Epithelial cell of proximal tubule (primary cell): ENCODE data around the gene TRIM16. TPM values are rescaled to one million over a fixed set of nuclear protein-coding genes. Genes with fewer than 3 reads are reported as not detected.

Source experiments
- DNase-seq: peaks from one replicate; pipeline ENCODE4 v3.0.0-alpha.2; 2011; ENCODE audit warnings: low read depth
- H3K4me3 ChIP-seq: 2 replicates; pipeline ENCODE4 v1.5.1; 2011; ENCODE audit warnings: low read depth, mild to moderate bottlenecking, low read length
- CTCF ChIP-seq: conservative IDR thresholded peaks from 2 replicates; pipeline ENCODE4 v1.5.1; 2012; ENCODE audit warnings: low read depth, mild to moderate bottlenecking, low read length
- total RNA-seq: library from RNA; depleted of rRNA; stranded (reverse); fragments of >200 nt; gene quantifications from 2 replicates; pipeline ENCODE4 v1.2.3, GENCODE V29; 2015

The TRIM16 gene
- total RNA-seq, 1 donor from 2014 or later: 25.0 TPM

GRCh38 chr17:15663691-15664090 is 20.4 kb downstream of the TRIM16 start:
- no peak for DNase-seq
- TF ChIP-seq CTCF: no peak

GRCh38 chr17:15663176-15663575 is 20.9 kb downstream of the TRIM16 start:
- TF ChIP-seq CTCF: no peak
- no peak for DNase-seq
- H3K4me3 ChIP-seq: no peak overlapping the region

More at GRCh38 chr17:15663691-15664090, 20.4 kb downstream of the TRIM16 start:
- no peak overlapping the region for H3K4me3 ChIP-seq

GRCh38 chr17:15662681-15663080 is 21.4 kb downstream of the TRIM16 start:
- H3K4me3 ChIP-seq: no peak overlapping the region
- no peak for TF ChIP-seq CTCF
- DNase-seq: no peak

- H3K4me3 ChIP-seq: no peak overlapping the region
- DNase-seq: no peak
- TF ChIP-seq CTCF: no peak
These were observed 24.0 kb downstream of the TRIM16 start for GRCh38 chr17:15660077-15660476.

GRCh38 chr17:15659663-15660062 is 24.4 kb downstream of the TRIM16 start:
- H3K4me3 ChIP-seq: no peak overlapping the region
- no peak for DNase-seq
- TF ChIP-seq CTCF: no peak

GRCh38 chr17:15659236-15659635 is 24.9 kb downstream of the TRIM16 start:
- DNase-seq: no peak
- TF ChIP-seq CTCF: no peak
- no peak overlapping the region for H3K4me3 ChIP-seq

- DNase-seq: no peak
- no peak overlapping the region for H3K4me3 ChIP-seq
- TF ChIP-seq CTCF: no peak
These were observed 25.8 kb downstream of the TRIM16 start for GRCh38 chr17:15658296-15658695.
